Stimulated activated effector memory CD8-positive, alpha-beta T cell treated with anti-CD3 and anti-CD28 coated beads, Interleukin-12 subunit alpha, Interleukin-12 subunit beta, amount 100 ng/mL, for 72 hours (primary cell): Measurements from ENCODE around the gene UBALD1.

Experiments used
- ATAC-seq: fragments of 150-1000 bp; cut with Tn5 transposase; 2 replicates; pipeline ENCODE4 v1.10.0; 2021
- DNase-seq, 2 donors: peaks; one replicate each; pipeline ENCODE4 v3.0.0; 2021 to 2022; ENCODE audit warnings: low spot score in 2 of 2
- H3K27ac Mint-ChIP-seq: one replicate; pipeline ENCODE4 v1.8.0; 2022; ENCODE audit warnings: mild to moderate bottlenecking, mixed read lengths
- H3K36me3 Mint-ChIP-seq: one replicate; pipeline ENCODE4 v1.8.0; 2022; ENCODE audit warnings: mild to moderate bottlenecking, mixed read lengths
- H3K4me1 Mint-ChIP-seq: one replicate; pipeline ENCODE4 v1.8.0; 2022; ENCODE audit warnings: mixed read lengths
- H3K4me3 Mint-ChIP-seq: one replicate; pipeline ENCODE4 v1.8.0; 2022; ENCODE audit warnings: mild to moderate bottlenecking, mixed read lengths
- H3K9me3 Mint-ChIP-seq: one replicate; pipeline ENCODE4 v1.8.0; 2022; ENCODE audit warnings: mixed read lengths

UBALD1 gene

DNA sequence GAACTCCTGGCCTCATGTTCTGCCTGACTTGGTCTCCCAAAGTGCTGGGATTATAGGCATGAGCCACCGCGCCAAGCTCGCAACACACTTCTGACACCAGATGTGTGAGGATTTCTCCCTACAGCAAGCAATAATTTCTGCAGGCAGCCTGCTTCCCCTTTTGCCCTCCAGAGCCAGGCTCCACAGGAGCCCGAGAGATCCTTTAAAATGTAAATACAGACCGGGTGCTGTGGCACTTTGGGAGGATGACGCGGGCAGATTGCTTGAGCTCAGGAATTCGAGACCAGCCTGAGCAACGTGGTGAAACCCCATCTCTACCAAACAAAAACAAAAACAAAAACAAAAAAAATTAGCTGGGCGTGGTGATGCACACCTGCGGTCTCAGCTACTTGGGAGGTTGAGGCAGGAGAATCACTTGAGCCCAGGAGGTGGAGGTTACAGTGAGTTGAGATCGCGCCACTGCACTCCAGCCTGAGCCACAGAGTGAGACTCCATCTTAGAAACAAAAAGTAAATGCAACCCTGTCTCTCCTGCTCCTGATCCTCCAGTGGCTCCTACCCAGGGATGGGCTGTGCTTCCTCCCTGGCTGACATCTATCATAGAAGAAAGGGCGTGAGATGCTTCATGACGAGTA, 43.9 kb downstream of the UBALD1 start:
- peaks cover 6% of the 10 kb centered on the region for H3K4me1 Mint-ChIP-seq
- ATAC-seq (no peak), DNase-seq (no peak)
- no peaks in the 10 kb centered on the region for H3K36me3 Mint-ChIP-seq
- H3K27ac Mint-ChIP-seq, result no peak overlapping the region
- H3K4me3 Mint-ChIP-seq, result no peak overlapping the region
- no peaks in the 10 kb centered on the region for H3K9me3 Mint-ChIP-seq

DNA sequence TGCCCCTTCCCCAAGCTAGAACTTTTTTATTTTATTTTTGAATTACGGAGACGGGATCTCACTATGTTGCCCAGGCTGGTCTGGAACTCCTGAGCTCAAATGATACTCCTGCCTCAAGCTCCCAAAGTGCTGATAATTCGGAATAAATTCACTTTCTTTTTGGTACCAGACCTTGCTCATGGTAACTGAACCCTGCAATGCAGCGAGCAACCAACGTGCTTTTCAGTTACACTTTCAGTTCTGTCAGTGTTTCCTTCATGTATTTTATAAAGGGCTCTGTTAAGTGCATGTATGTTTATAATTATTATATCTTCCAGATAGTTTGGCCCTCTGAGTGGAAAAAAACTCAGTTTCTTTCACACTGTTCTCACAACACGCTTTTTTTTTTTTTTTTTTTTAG, 44.6 kb downstream of the UBALD1 start:
- Mint-ChIP-seq H3K9me3 (no peaks in the 10 kb centered on the region), H3K4me3 (no peak overlapping the region), H3K4me1 (peaks cover 7% of the 10 kb centered on the region), H3K27ac (no peak overlapping the region), H3K36me3 (no peaks in the 10 kb centered on the region)
- no peak for DNase-seq
- no peak for ATAC-seq

DNA sequence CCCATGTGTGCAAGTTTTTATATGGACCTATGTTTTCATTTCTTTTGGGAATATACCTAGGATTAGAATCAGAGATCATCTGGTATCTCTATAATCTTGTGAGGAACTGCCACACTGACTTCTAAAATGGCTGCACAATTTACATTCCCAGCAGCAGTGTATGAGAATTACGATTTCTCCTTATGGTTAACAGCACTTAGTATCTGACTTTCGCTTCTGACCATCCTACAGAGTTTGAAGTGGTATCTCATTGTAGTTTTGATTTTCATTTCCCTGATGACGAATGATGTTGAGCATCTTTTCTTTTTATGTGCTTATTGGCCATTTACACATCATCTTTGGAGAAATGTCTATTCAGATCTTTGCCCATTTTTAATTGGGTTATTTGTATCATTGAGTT, 48.5 kb downstream of the UBALD1 start:
- DNase-seq (no peak), ATAC-seq (peak; percentile 70)
- H3K4me1 Mint-ChIP-seq, result peaks cover 7% of the 10 kb centered on the region
- no peak overlapping the region for H3K4me3 Mint-ChIP-seq
- no peaks in the 10 kb centered on the region for H3K36me3 Mint-ChIP-seq
- no peak overlapping the region for H3K27ac Mint-ChIP-seq
- H3K9me3 Mint-ChIP-seq, result no peaks in the 10 kb centered on the region

DNA sequence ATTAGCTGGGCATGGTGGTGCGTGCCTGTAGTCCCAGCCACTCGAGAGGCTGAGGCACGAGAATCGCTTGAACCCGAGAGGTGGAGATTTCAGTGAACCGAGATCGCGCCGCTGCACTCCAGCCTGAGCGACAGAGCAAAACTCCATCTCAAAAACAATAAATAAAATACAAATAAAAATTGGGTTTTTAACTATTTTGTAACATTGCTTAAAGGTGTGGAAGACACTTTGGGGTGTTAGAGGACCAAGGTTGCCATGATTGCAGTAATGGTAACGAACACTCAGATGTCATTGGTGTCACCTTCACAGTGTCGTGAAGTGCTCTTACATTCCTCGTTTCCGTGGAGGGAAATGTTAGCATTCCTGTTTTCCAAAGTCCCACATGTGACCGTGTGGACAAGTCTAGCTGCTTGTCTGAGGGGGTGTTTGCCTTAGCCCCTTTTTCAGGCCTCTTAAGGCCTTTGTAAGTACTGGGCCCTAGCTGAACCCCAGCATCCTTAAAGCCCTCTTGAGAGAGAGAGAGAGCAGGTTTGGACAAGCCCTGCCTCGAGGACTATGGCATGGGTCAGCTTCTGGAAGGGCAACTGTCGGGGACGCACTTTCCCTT, 49.9 kb downstream of the UBALD1 start:
- Mint-ChIP-seq H3K27ac (no peak overlapping the region), H3K9me3 (no peaks in the 10 kb centered on the region), H3K36me3 (no peaks in the 10 kb centered on the region), H3K4me3 (no peak overlapping the region), H3K4me1 (peaks cover 7% of the 10 kb centered on the region)
- DNase-seq (no peak), ATAC-seq (no peak)

DNA sequence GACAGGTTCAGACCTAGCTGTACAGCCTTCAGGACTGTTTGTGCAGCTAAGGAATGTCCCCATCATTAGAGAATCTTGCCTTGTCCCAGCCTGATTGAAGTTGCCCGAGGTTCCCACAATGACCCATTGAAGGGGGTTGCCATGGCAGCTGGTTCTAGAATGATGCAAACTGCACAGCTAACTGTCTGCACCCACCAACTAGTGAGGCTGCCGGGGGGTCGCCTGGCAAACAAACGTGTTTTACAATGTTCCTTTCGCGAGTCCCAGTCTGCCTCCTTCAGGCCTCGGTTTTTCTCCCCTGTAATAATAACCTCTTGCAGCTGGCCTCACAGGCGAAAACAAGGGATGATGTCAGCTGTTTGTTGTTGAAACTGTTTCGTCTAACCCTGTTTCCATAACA, 53.1 kb downstream of the UBALD1 start:
- Mint-ChIP-seq H3K36me3 (no peaks in the 10 kb centered on the region), H3K4me1 (peaks cover 7% of the 10 kb centered on the region), H3K27ac (no peak overlapping the region), H3K9me3 (no peaks in the 10 kb centered on the region), H3K4me3 (no peak overlapping the region)
- DNase-seq (no peak), ATAC-seq (no peak)
